HG03520 (cell line): Measurements from ENCODE around the gene RPGRIP1L.

ENCODE experiments used
- ATAC-seq: cut with Tn5 transposase; IDR thresholded peaks from one replicate; pipeline ENCODE4 v1.9.1; 2021; ENCODE audit warnings: mild to moderate bottlenecking, moderate library complexity; ENCODE audit not compliant: unreplicated experiment

Gene RPGRIP1L

DNA sequence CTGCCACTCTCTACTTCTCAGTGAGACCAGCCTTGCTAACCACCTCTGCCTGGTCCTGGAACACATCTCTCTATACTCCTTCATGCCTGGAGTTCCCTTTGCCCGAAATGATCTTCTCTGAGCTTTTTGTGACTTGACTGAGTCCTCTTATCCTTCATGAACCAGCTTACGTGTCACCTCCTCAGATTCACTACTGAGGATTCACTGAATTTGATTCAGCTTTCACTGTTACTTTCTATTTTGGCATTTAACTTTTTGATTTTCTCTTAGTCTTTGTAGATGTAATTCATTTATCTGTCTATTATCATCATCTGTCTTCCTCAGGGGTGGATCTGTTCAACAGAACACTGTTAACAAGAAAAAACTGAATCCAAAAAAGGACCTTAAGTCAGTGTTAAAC lies 95.6 kb downstream of the RPGRIP1L start:
- ATAC-seq: no peak

DNA sequence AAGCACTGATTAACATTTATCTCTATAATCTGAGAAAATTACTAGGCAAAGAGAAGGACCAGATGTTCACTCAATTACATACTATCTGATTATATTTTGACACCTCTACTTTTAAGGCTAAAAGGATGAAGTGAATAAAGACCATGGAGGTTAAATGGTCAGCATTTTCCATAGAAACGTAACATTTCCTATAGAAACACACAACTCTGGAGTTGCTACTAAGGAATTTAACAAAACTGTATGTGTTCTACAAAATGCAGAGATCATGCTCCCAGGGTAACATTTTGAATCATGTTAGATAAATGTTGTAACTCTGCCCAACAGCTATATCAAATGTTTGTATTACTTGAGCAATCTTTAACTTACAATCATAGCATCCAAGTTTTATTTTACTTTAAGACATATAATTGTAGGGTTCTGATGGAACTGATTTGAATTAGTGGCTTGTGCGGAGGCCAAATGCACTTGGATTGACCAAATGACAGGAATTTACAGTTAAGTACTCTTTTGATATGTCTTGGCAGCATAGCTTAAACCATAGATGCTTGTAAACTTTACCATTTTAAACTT lies 97.7 kb downstream of the RPGRIP1L start:
- no peak for ATAC-seq

DNA sequence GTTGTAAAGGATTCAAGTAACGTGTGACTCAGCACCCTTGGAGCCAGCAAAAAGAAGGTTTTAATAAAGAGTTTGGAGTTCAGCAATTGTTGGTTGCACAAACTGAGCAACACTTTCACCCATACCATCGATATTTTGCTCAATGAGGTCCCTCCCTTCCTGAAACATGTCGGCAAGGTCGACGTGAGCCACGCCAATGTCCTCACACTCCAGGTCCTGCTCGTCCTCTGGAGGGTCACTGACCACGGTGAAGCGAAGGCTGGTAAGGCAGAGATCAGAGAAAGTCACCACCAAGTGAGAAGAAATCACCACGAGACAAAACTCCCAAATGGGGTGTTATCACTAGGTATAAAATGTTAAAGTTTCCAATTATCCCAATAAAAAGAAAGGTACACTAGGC lies 98.3 kb downstream of the RPGRIP1L start:
- ATAC-seq: no peak

DNA sequence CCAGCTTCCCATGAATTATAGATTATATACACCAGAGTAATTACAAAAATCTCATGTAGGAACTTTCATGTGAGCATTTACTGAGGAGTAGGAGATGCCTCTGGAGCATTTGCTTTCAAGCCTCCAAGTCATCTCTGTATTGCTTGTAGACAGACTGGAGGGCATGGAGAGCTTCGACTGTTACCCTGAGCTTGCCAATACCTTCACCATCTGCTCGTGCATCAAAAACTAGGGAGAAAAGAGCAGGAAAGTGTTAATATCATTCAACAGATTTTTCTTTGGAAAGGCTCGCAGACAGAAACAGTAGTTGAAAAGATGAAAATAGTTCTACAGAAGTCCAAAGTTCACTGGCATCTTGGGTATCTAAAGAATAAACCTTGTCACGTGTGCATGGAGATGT lies 101.7 kb downstream of the RPGRIP1L start:
- ATAC-seq: no peak

DNA sequence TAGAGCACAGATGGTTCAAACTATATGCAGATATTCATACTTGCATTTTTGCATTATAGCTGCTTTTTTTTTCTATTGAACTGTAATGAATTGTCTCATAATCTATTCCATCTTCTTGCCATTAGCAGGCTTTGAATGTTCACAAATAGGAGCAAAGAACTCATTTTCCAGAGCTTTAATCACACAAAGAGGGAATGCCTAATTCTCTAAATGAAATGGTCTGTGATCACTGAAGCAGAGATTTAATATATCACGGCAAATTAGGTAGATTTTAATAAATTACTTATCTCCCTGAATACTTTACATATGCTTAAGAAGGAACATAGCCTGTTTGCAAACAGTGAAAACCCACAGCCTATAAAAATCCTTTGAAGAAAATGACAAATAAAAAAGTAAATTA lies 103.0 kb downstream of the RPGRIP1L start:
- no peak for ATAC-seq

DNA sequence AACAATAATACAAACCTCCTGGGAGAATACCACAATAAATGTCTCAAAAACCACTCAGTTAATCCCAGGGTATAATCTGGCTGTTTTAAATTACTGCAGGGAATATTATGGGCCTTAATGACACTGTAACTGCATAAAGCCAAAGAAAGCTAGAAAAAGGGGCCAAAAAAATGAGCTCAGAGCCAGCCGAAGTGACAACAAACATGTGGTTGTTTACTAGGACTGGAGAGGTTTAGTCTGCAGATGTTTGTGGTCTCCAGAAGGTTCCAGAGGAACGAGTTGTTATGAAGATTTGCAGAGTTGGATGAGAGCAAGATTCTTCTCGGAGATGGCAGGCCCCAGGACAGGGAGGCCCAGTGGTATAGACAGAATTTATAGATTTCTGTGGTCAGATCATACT lies 103.5 kb downstream of the RPGRIP1L start:
- no peak for ATAC-seq

DNA sequence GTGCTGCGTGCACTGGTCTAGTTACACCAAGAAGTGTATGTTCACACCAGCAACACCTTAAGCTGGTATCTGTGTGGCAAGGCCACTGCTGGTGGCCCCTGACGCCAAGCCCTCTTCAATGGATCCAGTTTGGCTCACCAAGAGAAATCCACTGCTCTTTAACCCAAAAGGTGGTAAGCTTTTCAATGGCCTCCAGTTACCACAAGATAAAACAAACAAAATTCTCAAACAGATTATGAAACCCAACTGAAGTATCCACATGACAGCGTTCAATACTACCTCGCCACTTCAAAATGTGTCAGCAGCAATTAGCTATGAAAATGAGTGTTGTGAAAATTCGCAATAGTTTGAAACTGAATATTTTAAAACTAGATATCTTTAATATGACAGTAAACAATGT lies 104.1 kb downstream of the RPGRIP1L start:
- ATAC-seq: no peak

DNA sequence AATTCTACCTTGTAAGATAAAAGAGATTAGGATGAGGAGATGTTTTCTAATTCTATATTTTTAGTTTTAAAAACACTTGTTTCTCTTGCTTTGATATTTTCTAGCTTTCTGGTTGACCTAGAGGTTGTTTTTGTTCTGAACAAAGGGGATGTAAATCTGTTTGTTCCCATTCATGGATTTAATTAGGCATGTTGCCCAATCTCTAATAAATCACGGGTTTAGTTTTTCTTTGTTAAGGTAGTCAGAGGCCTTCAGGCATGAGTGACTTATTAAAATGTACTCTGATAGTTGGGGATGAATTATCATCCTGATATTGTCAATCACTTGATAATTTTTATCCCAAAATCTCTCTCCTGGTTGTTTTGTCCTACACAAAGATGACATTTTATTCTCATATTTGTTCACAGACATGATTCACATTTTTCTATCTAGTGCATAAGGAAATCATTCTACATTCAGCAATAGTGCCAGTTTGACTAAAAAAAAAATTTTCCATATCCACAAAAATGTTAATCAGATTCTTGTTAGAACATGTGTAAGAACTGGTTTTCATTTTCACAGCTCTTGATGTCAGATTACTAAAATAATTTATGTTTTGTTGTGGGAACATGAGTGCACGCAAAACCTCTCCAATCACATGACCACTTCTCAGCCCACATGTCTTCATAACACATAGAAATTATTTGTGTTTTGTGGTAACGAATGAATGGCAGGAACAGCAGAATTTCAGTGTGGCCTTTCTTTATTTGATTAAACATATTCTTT lies 105.0 kb downstream of the RPGRIP1L start:
- ATAC-seq: no peak

DNA sequence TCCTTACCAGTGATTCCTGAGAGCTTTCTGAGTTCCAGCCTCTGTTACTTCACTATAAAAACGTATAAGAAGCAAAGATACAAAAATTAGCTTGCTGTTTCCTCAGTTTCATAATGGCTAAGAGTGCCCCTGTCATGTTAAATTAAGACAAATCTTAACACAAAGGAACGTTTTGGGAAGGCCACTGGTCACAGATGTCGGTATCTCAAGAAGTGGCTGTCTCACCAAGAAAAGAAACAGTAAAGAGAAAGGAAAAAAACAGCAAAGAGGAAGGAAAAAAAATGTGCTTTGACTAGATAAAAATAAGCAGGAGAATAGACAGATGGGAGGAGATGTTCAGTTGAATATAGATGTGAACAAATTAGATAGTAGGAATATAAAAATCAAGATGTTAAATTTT lies 105.9 kb downstream of the RPGRIP1L start:
- no peak for ATAC-seq

DNA sequence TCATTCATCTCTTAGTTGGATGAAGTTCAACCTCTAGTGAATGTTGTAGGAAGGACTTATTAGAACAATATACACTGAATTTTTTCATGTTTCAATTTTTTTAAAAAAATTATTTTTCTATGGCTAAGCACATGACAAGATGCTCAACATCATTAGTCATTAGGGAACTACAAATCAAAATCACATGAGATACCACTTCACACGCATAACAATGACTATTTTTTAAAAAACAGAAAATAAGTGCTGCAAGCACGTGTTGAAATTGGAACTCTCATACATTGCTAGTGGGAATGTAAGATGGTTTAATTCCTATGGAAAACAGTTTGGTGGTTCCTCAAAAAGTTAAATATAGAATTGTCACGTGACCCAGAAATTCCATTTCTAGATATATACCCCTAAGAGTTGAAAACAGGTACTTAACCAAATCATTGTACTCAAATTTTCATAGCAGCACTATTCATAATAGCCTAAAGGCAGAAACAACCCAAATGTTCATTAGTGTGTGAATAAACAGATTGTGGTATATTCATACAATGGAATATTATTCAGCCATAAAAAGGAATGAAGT lies 115.5 kb downstream of the RPGRIP1L start:
- ATAC-seq: no peak

DNA sequence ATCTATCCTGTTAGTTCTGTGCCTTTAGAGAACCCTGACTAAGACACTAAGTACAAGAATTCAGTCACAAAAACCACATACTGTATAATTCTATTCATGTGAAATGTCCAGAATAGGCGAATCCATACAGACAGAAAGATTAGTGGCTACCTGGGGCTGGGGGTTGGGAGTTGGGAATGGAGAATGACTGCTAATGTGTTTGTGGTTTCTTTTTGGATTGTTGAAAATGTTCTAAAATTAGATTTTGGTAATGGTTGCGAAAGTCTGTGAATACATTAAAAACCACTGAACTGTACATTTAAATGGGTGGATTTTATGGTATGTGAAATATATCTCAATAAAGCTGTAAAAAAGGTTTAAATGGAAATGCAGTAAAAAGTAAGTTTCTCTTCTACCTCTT lies 120.3 kb downstream of the RPGRIP1L start:
- no peak for ATAC-seq

DNA sequence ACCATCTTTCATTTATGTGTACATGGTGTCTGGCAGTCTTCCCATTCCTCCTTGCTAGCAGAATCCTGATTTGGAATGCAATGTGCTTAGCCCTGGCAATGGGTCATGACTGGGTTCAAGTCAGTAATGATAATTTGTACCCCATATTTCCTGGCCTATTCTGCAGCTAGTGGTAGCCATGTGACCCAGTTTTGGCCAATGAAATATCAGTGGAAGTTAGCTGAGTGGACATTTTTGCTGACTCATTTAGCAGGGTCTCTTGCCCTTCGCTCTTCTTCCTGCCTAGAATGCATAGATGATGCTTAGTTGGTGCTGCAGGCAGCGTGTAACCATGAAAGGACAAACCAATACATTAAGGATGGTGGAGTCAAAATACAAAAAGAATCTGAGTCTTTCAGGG lies 121.9 kb downstream of the RPGRIP1L start:
- no peak for ATAC-seq

DNA sequence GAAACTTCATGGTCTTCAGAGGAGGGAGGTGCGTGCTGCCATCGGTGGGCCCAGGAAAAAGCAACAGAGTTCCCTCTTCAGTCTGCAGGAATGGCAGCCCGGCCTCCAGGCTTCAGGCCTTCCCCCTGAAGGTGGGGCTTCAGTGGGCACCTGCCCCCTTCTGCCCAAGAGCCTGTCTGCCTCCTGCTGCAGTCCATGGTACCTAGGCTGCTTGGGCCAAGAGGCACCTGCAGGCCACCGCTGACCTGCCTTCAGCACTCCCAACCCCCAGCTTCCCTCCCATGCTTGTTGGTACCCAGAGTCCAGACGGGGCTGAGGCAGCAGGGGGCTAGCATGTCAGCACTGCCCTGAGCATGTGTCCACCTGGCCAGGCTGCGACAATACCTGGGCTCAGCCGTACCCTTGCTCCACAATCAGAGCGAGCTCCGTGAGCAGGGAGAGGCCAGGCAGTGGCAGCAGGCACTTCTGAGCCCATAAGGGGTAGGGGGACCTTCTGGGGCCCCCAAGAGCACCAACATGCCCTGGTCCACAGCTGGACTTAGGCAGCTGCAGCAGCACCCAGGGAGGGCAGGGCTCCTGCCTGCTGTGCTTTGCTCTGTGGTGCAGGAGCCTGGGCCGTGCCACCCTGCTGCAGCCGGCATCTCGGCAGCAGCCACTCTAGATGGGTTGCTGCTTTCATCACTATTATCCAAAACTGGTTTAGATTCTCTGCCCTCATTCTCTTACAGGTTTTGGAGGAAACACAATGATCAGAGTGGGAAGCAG lies 123.4 kb downstream of the RPGRIP1L start:
- no peak for ATAC-seq

DNA sequence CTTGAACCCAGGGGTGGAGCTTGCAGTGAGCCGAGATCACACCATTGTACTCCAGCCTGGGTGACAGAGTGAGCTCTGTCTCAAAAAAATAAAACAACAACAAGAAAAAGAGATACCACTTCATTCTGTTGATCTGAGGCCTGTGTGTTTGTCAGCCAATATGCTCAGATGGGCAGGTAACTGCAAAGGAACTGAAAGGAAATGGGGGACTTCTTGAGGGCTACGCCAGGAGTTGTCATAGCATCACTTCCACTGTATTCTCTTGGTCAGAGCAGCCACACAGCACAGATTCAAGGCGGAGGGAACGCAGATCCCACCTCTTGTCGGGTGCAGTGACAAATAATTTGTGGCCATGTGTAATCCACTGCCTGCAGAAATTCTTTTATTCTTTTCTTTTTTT lies 126.8 kb downstream of the RPGRIP1L start:
- ATAC-seq: no peak

DNA sequence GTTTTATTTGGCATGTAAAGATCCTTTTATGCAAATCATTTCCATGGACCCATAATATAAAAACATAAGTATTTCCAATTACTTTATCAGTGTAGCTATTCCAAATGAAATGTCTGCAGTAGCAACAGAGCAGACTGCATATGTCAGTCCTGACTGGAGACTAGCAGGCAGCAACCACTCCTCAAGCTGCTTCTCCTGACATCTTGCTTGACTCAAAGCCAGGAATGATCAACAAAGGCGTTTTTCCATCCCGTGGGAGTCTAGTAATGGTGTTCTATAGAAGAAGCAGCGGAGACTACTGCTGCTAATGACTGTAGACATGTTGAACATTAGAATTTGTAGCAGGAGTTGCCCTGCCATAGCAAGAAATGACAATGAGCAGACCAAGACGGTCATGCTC lies 127.4 kb downstream of the RPGRIP1L start:
- no peak for ATAC-seq

DNA sequence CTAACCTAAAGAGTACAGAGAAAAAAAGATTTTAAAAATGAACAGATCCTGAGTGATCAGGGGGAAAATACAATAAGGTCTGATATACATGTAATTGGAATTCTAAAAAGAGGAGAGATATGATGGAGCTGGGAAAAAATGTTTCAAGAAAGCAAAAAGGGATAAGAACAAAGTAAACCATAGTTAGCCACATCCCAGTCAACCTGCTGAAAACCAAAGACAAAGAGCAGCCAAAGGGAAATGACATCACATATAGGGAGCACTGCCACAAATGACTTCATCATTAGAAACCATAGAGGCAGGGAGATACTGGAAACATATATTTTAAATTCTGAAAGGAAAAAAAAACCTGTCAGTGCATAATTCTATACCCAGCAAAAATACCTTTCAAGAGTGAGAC lies 131.9 kb downstream of the RPGRIP1L start:
- no peak for ATAC-seq

DNA sequence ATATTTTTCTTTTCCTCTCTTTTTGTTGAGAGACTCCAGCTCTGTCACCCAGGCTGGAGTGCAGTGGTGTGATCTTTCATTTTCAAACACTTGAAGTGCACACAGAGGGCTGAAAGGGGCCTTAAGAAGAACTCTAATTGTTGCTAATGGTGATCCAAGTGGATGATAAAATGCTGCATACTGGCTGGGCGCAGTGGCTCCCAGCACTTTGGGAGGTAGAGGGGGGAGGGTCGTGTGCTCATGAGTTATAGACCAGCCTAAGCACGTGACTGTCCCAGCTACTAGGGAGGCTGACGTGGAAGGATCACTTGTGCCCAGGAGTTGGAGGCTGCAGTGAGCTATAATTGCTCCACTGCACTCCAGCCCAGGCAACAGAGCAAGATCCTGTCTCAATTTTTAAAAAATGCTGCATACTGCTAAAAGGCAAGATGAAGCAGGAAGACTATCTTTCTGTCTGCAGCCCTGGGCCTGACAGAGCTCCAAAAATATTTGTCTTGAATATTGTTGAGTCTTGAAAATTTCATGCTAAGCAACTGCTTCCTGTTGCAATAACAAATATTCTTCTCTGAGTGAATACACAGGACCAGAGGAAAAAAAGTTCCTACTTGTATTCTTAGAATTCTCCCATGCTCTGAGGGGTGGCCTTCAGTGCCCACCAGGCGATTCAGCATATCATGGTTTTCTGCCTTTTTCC lies 137.0 kb downstream of the RPGRIP1L start:
- ATAC-seq: no peak

DNA sequence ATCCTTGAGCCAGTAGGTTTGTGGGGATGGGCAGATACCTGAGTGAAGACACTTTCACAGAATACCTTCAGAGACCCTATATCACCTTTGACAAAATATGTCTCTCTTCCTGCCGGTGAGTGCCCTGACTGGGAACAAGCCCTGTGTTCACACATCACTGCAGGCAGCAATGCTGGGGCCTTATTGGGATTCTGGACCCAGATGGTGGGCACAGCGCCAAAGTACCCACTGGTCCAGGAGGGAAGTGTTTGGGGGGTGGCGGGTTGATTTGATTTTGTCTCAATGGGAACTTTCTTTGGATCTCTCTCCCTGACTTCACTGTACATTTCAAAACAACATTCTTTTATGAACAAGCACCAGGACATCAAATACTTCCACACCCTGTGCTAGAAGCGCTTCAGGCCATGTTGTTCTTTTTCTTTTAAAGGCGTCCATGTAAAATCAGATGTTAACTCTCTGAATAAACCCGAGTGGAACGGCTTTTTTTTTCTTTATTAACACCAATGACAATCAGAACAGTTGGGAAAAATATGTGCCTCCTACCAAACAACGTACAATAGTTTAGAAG lies 138.3 kb downstream of the RPGRIP1L start:
- ATAC-seq: no peak

DNA sequence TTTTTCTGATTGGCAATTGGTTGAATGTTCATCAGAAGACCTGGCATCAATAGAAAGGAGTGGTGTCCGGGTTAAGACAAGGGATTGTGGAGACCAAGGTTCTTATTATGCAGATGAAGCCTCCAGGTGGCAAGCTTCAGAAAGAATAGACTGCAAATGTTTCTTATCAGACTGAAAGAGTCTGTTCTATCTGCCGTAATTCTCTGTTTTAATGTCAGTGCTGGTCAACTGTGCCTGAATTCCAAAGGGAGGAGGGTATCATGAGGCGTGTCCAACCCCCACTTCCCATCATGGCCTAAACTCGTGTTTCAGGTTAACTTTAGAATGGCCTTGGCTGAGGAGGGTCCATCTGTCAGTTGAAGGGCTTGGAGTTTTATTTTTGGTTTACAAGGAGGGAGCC lies 140.2 kb downstream of the RPGRIP1L start:
- no peak for ATAC-seq

DNA sequence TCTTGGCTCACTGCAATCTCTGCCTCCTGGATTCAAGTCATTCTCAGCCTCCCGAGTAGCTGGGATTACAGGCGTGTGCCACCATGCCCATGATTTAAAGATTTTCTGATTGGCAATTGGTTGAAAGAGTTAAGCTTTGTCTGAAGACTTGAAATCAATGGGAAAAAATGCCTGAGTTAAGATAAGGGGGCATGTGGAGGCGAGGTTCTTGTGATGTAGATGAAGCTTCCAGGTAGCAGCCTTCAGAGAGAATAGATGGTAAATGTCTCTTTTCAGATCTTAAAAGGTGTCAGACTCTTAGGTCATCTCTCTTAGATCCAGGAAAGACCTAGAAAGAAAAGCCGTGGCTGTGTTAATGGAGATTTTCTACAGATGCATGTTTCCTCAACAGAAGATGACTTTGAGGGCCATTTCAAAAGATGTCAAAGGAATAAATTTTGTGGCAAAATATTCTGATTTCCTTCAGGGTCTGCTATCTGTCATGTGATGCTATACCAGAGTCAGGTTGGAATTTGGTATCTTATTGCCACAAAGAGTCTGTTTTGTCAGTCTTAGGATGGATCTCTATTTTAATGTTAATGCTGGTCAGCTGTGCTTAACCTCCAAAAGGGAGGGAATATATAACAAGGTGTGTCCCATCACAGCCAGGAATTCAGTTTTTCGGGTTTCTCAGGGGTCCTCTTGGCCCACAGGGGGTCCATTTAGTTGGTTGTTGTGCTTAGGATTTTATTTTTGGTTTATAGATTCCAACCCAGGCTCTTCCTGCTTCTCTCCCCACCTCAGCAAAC lies 142.4 kb downstream of the RPGRIP1L start:
- no peak for ATAC-seq
